Endothelial cell (in vitro differentiated cells): ENCODE measurements around the gene GINS1. TPM values are rescaled to one million over a fixed set of nuclear protein-coding genes. Genes with fewer than 3 reads are reported as not detected.
A peak's percentile ranks its signal among the peaks of the same experiment; 100 is the strongest.

Experiments
- DNase-seq: peaks from one replicate; pipeline ENCODE4 v3.0.0; 2021; ENCODE audit warnings: low spot score
- H3K27ac Mint-ChIP-seq: one replicate; pipeline ENCODE4 v1.8.0; 2021; ENCODE audit warnings: mixed read lengths, inconsistent platforms; ENCODE audit not compliant: unreplicated experiment
- H3K27me3 Mint-ChIP-seq: one replicate; pipeline ENCODE4 v1.8.0; 2021; ENCODE audit warnings: mild to moderate bottlenecking, moderate library complexity, mixed read lengths, inconsistent platforms; ENCODE audit not compliant: unreplicated experiment
- H3K36me3 Mint-ChIP-seq: one replicate; pipeline ENCODE4 v1.8.0; 2021; ENCODE audit warnings: mild to moderate bottlenecking, low read depth, mixed read lengths, inconsistent platforms; ENCODE audit not compliant: unreplicated experiment
- H3K4me1 Mint-ChIP-seq: one replicate; pipeline ENCODE4 v1.8.0; 2021; ENCODE audit warnings: mild to moderate bottlenecking, mixed read lengths, inconsistent platforms; ENCODE audit not compliant: unreplicated experiment
- H3K4me3 Mint-ChIP-seq: one replicate; pipeline ENCODE4 v1.8.0; 2021; ENCODE audit warnings: mild to moderate bottlenecking, mixed read lengths, inconsistent platforms; ENCODE audit not compliant: unreplicated experiment
- H3K9me3 Mint-ChIP-seq: one replicate; pipeline ENCODE4 v1.8.0; 2021; ENCODE audit warnings: mixed read lengths, inconsistent platforms; ENCODE audit not compliant: unreplicated experiment
- total RNA-seq: library from RNA; stranded (reverse); fragmentation: NEBNext Ultra II Directional; extraction: Animal tissue kit (Norgen Biotek cat#: 25700); gene quantifications from one replicate; pipeline ENCODE4 v1.2.1, GENCODE V29; 2021; ENCODE audit not compliant: unreplicated experiment
- TF ChIP-seq, protein P1 (sequence below): fragments of 200-600 bp; sonication (generic); IDR thresholded peaks from one replicate; pipeline ENCODE4 v1.5.0; 2021; ENCODE audit warnings: antibody characterized with exemption; ENCODE audit not compliant: unreplicated experiment

The GINS1 gene
- total RNA-seq, 1 donor from 2014 or later, result 12.3 TPM

DNA sequence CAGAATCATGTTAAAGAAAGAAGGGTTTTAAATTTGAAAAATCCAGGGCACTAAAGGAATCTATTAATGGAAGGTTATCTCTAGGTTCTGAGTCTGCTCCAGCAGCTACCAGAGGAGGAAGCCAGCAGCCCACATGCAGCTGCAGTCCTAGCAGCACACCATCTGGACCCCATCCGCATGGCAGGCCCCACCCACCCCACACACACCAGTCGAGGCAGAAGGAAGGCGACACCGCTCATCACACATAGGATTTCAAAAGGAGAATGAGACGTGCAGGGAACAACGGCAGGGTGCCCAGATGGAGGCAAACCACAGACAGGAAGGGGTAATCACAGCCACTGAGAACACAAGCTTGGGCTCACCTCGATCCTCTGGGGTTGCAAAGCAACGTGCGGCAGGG, 78.9 kb downstream of the GINS1 start:
- Mint-ChIP-seq H3K9me3 (no peaks in the 10 kb centered on the region), H3K4me1 (peaks cover 20% of the 10 kb centered on the region), H3K27ac (peak overlapping the region; percentile 50), H3K27me3 (peaks cover 11% of the 10 kb centered on the region), H3K36me3 (peaks cover 32% of the 10 kb centered on the region), H3K4me3 (peak overlapping the region; percentile 75)
- TF ChIP-seq, protein P1, sequence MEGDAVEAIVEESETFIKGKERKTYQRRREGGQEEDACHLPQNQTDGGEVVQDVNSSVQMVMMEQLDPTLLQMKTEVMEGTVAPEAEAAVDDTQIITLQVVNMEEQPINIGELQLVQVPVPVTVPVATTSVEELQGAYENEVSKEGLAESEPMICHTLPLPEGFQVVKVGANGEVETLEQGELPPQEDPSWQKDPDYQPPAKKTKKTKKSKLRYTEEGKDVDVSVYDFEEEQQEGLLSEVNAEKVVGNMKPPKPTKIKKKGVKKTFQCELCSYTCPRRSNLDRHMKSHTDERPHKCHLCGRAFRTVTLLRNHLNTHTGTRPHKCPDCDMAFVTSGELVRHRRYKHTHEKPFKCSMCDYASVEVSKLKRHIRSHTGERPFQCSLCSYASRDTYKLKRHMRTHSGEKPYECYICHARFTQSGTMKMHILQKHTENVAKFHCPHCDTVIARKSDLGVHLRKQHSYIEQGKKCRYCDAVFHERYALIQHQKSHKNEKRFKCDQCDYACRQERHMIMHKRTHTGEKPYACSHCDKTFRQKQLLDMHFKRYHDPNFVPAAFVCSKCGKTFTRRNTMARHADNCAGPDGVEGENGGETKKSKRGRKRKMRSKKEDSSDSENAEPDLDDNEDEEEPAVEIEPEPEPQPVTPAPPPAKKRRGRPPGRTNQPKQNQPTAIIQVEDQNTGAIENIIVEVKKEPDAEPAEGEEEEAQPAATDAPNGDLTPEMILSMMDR, result no peak
- no peak for DNase-seq

DNA sequence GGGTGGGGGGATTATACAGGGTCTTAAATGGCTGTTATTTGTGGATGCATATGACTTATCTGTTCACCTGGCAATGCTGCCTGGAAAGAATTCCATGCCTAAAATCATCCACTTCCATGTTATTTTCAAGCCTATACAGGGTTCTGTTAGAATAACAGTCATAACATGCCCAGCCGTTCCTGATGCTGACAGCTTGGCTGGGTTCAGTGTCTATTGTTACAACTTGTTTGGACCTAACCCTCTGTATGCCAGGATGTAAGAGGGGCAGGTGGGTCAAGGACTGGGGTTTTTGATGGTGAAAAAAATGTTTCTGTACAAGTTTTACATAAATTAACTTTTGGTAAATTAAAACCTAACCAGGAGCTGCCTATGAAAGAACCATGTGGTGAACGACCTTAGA, 79.8 kb downstream of the GINS1 start:
- peaks cover 38% of the 10 kb centered on the region for H3K36me3 Mint-ChIP-seq
- H3K9me3 Mint-ChIP-seq, result no peaks in the 10 kb centered on the region
- TF ChIP-seq, protein P1, result no peak

DNA sequence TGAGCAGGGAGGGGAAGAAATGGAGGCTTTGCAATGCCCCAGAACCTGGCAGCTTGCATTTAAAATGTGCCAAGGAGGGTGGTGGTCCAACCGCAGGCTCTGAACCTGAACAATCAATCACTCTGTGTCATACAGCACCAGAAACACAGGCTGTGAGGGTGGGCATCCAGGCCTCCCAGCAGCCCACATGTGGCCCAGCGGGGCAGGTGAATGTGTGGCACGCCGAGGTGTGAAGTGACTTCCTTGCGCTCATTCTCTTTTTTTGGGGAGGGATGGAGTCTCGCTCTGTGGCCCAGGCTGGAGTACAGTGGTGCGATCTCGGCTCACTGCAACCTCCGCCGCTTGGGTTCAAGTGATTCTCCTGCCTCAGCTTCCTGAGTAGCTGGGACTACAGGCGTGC, 80.5 kb downstream of the GINS1 start:
- TF ChIP-seq, protein P1, result no peak
- Mint-ChIP-seq H3K27me3 (peaks cover 10% of the 10 kb centered on the region), H3K36me3 (peaks cover 38% of the 10 kb centered on the region), H3K4me3 (no peak overlapping the region), H3K9me3 (no peaks in the 10 kb centered on the region), H3K4me1 (peaks cover 20% of the 10 kb centered on the region), H3K27ac (no peak overlapping the region)
- DNase-seq, result no peak

More for the DNA sequence above, 79.8 kb downstream of the GINS1 start:
- DNase-seq, result no peak
- Mint-ChIP-seq H3K27ac (no peak overlapping the region), H3K4me3 (no peak overlapping the region), H3K4me1 (peaks cover 20% of the 10 kb centered on the region), H3K27me3 (peaks cover 10% of the 10 kb centered on the region)

DNA sequence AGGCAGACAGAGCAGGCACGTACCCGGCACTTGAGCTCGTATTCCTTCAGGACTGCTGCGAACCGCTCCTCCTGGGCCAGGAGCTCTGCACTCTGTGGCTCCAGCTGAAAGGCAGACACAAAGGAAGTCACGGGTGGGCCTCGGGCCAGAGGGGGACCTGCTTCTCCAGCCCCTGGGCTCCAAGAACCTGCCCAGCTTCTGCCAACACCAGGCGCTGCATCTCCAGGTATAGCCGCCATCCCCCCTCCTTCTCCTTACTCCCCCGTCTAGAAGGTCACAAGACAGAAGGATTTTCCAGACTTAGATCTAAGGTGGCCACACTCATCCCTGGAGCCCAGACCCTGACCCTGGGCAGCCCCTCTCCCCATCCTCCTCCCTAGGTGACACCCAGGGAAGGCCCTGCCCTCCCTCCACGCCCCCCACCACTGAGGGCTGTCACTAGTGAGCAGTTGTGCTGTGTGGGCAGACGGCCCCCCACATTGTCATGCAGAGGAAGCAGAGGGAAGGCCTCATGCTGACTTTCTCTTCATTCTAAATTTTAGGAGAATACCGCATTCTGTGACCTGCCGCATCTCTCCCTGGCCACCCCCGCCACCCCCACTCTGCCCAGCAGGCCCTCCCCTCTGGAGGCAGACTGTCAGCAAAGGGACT, 81.9 kb downstream of the GINS1 start:
- no peak overlapping the region for H3K27ac Mint-ChIP-seq
- TF ChIP-seq, protein P1, result no peak
- peaks cover 13% of the 10 kb centered on the region for H3K27me3 Mint-ChIP-seq
- DNase-seq, result no peak
- no peaks in the 10 kb centered on the region for H3K9me3 Mint-ChIP-seq
- no peak overlapping the region for H3K4me3 Mint-ChIP-seq
- peaks cover 36% of the 10 kb centered on the region for H3K36me3 Mint-ChIP-seq
- peaks cover 19% of the 10 kb centered on the region for H3K4me1 Mint-ChIP-seq

DNA sequence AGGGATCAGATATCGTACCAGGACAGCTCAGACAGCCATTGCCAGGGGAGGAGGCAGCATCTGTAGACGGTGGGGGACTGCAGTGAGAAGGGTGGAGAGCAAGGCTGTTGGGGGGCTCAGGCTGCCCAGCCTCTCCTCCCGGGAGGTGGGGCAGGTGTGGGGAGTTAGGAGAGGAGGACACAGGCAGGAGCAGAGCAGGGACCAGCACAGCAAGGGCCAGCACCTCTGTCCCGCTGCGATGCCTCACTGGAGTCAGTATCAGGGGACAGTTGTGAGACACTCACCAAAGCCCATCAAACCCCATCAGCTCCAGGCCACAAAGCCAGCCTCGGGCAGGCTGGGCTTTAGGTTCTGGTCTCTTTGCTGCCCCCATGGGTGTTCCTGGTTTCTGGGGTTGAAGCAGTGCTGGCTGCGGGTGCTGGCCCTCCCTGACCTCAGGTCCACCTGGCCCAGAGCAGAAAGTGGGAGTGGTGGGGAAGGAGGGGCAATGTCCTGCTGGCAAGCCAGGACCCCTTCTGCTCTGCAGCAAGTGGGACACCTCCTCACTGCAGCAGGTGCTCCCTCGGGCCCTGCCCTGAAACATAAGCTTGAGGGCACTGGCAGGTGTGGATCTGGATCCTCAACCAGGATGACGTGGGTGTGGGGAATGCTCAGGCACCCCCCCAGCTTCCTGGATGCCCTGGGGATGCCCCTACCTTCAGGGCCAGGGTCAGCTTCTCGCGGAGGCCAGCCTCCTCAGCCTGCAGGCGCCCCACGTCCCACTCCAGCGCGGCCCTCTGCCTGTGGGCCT, 83.4 kb downstream of the GINS1 start:
- TF ChIP-seq, protein P1, result no peak
- DNase-seq, result no peak
- H3K4me1 Mint-ChIP-seq, result peaks cover 7% of the 10 kb centered on the region
- H3K4me3 Mint-ChIP-seq, result no peak overlapping the region
- no peak overlapping the region for H3K27ac Mint-ChIP-seq
- H3K27me3 Mint-ChIP-seq, result peaks cover 13% of the 10 kb centered on the region
- peaks cover 31% of the 10 kb centered on the region for H3K36me3 Mint-ChIP-seq
- no peaks in the 10 kb centered on the region for H3K9me3 Mint-ChIP-seq
